OCI-LY7 (cell line): ENCODE data around the gene GALNT12. TPM values are rescaled to one million over a fixed set of nuclear protein-coding genes. Genes with fewer than 3 reads are reported as not detected.

Experiments used
- BruUV-seq: library from RNA; stranded (reverse); fragments of 400-500 nt; replicated peaks from 2 replicates; lab custom pipeline; 2021; lab: Mats Ljungman, UMichigan
- CTCF ChIA-PET: fragments of 300-600 bp; sonication (Branson Sonifier 250); formaldehyde crosslinking; loops from one replicate; lab custom pipeline; 2022; ENCODE audit warnings: antibody characterized with exemption; ENCODE audit not compliant: unreplicated experiment; lab: Charles Lee
- POLR2A ChIA-PET: fragments of 300-600 bp; sonication (Branson Sonifier 250); formaldehyde crosslinking; loops from one replicate; lab custom pipeline; 2022; ENCODE audit warnings: antibody characterized with exemption; lab: Charles Lee
- DNase-seq: peaks from one replicate; pipeline ENCODE4 v3.0.0-alpha.2; 2015; ENCODE audit warnings: low spot score
- H2AFZ ChIP-seq: fragments of 200-600 bp; sonication (generic), shearing (Covaris generic); 2 replicates; pipeline ENCODE4 v1.6.1; 2014; ENCODE audit warnings: mild to moderate bottlenecking, antibody characterized with exemption, low read length, moderate library complexity
- H3K27ac ChIP-seq: fragments of 200-600 bp; sonication (generic); 2 replicates; pipeline ENCODE4 v1.5.1; 2014; ENCODE audit warnings: mixed run types, low read depth, mild to moderate bottlenecking, moderate library complexity, low read length, inconsistent platforms; ENCODE audit not compliant: poor library complexity, severe bottlenecking
- H3K36me3 ChIP-seq: fragments of 200-600 bp; sonication (generic); 2 replicates; pipeline ENCODE4 v1.6.1; 2014; ENCODE audit warnings: mild to moderate bottlenecking, antibody characterized with exemption, low read length, moderate library complexity, mixed read lengths; ENCODE audit not compliant: insufficient read depth
- H3K4me1 ChIP-seq: fragments of 200-600 bp; sonication (generic); 2 replicates; pipeline ENCODE4 v1.5.1; 2014; ENCODE audit warnings: mild to moderate bottlenecking, low read length; ENCODE audit not compliant: insufficient read depth, poor library complexity, severe bottlenecking
- H3K4me2 ChIP-seq: fragments of 200-600 bp; sonication (generic); 2 replicates; pipeline ENCODE4 v1.6.1; 2014; ENCODE audit warnings: mild to moderate bottlenecking, low read length
- H3K4me3 ChIP-seq: fragments of 200-600 bp; sonication (generic); 2 replicates; pipeline ENCODE4 v1.5.1; 2014; ENCODE audit warnings: mild to moderate bottlenecking, low read depth, low read length; ENCODE audit not compliant: poor library complexity, severe bottlenecking
- H3K79me2 ChIP-seq: fragments of 200-600 bp; sonication (generic); 2 replicates; pipeline ENCODE4 v1.6.1; 2016; ENCODE audit warnings: low read depth, mild to moderate bottlenecking, low read length, moderate library complexity, mixed read lengths; ENCODE audit not compliant: insufficient read depth
- H3K9me2 ChIP-seq: fragments of 200-600 bp; sonication (generic); 2 replicates; pipeline ENCODE4 v1.6.1; 2016; ENCODE audit warnings: mild to moderate bottlenecking, low read length, mixed read lengths; ENCODE audit not compliant: insufficient read depth
- H3K9me3 ChIP-seq: fragments of 200-600 bp; sonication (generic); 2 replicates; pipeline ENCODE4 v1.6.1; 2014; ENCODE audit warnings: mild to moderate bottlenecking, mixed run types, low read length, mixed read lengths
- H4K20me1 ChIP-seq: fragments of 200-600 bp; sonication (generic); 2 replicates; pipeline ENCODE4 v1.6.1; 2014; ENCODE audit warnings: mild to moderate bottlenecking, antibody characterized with exemption, low read length, moderate library complexity, mixed read lengths; ENCODE audit not compliant: insufficient read depth
- CTCF ChIP-seq: fragments of 200-600 bp; sonication (generic); conservative IDR thresholded peaks from 2 replicates; pipeline ENCODE4 v1.5.1; 2014; ENCODE audit warnings: mild to moderate bottlenecking, antibody characterized with exemption, low read length, moderate library complexity, mixed read lengths
- EZH2phosphoT487 ChIP-seq: fragments of 200-600 bp; sonication (generic); IDR thresholded peaks from 2 replicates; pipeline ENCODE4 v1.6.1; 2018; ENCODE audit warnings: low read depth, borderline replicate concordance, mild to moderate bottlenecking, mixed run types, antibody characterized with exemption, low read length, moderate library complexity, mixed read lengths
- intact Hi-C: fragments of 100-400 bp; cut with micrococcal nuclease; formaldehyde crosslinking; loops from one replicate; pipeline ENCODE4 v1.10.0; 2022; ENCODE audit not compliant: unreplicated experiment
- total RNA-seq, 2 experiments: library from RNA; depleted of rRNA in 1 of 2; stranded (reverse); fragments of >200 nt in 1 of 2; shearing (Covaris generic) in 1 of 2; gene quantifications; 2 replicates each; pipeline ENCODE4 v1.2.3, GENCODE V29; 2014 to 2022

The GALNT12 gene
- total RNA-seq, 2 experiments from 2014 or later, result 5.5 to 9.7 TPM

- Histone ChIP-seq H3K79me2 (no peaks in the 10 kb centered on the region), H3K27ac (no peak overlapping the region), H3K9me2 (no peaks in the 10 kb centered on the region), H3K36me3 (peaks cover 9% of the 10 kb centered on the region), H2AFZ (no peak overlapping the region), H3K9me3 (no peaks in the 10 kb centered on the region), H4K20me1 (no peaks in the 10 kb centered on the region), H3K4me2 (no peak overlapping the region), H3K4me3 (no peak overlapping the region), H3K4me1 (no peaks in the 10 kb centered on the region)
- POLR2A ChIA-PET, result interaction anchor here (0.7 kb wide), 1 partner anchor 439 kb away, joined by 4 read pairs; no protein-coding TSS in a partner anchor
- CTCF ChIA-PET, result interaction anchor here (1.1 kb wide), 1 partner anchor 42 kb away, joined by 3 read pairs; no protein-coding TSS in a partner anchor
- TF ChIP-seq EZH2phosphoT487 (no peak), CTCF (no peak)
- DNase-seq, result no peak
- intact Hi-C loops, result no loop called here
- BruUV-seq, result no TSS peak
Observed at GRCh38 chr9:98770717-98771116, 36.8 kb upstream of the GALNT12 start.

- BruUV-seq, result no TSS peak
- ChIA-PET POLR2A (no interaction called here), CTCF (interaction anchor here (1.1 kb wide), 1 partner anchor 43 kb away, joined by 3 read pairs; no protein-coding TSS in a partner anchor)
- H4K20me1 ChIP-seq, result no peaks in the 10 kb centered on the region
- no peak for TF ChIP-seq CTCF
- no peak for TF ChIP-seq EZH2phosphoT487
- no peaks in the 10 kb centered on the region for H3K9me2 ChIP-seq
- no peak overlapping the region for H3K4me2 ChIP-seq
- no peak overlapping the region for H3K4me3 ChIP-seq
- no peaks in the 10 kb centered on the region for H3K4me1 ChIP-seq
- no peaks in the 10 kb centered on the region for H3K9me3 ChIP-seq
- H2AFZ ChIP-seq, result no peak overlapping the region
- intact Hi-C loops, result no loop called here
- DNase-seq, result no peak
- no peak overlapping the region for H3K27ac ChIP-seq
- H3K79me2 ChIP-seq, result no peaks in the 10 kb centered on the region
- peaks cover 9% of the 10 kb centered on the region; the same call in 1 of the 2 replicates for H3K36me3 ChIP-seq
Observed at GRCh38 chr9:98771209-98771874, 36.1 kb upstream of the GALNT12 start.
